CD14-positive monocyte (primary cell): Measurements from ENCODE around the gene TCF19. TPM values are rescaled to one million over a fixed set of nuclear protein-coding genes. Genes with fewer than 3 reads are reported as not detected.
A peak's percentile ranks its signal among the peaks of the same experiment; 100 is the strongest.
"Not testable (repeated sequence)": the region's sequence is repeated elsewhere in the genome, so short reads cannot be mapped to it uniquely, and the experiment has no call there.

Experiments used
- DNase-seq, 3 donors: peaks; one replicate each; pipeline ENCODE4 v3.0.0-alpha.2; 2011 to 2022
- H2AFZ ChIP-seq: 2 replicates; pipeline ENCODE4 v1.6.0; 2012; ENCODE audit warnings: mild to moderate bottlenecking, low read depth, low read length, inconsistent platforms; ENCODE audit not compliant: insufficient read depth, poor library complexity, severe bottlenecking
- H3K27ac ChIP-seq, 2 donors: 1 replicate in 1 of 2; 2 replicates in 1 of 2; pipeline ENCODE4 v1.5.1; 2012 to 2013; ENCODE audit warnings: low read length in 2 of 2, control low read depth in 1 of 2, inconsistent platforms in 1 of 2, low read depth in 1 of 2, mild to moderate bottlenecking in 1 of 2
- H3K27me3 ChIP-seq, 2 donors: one replicate each; pipeline versions ENCODE4 v1.6.0 to v1.6.1; 2011 to 2013; ENCODE audit warnings: low read length in 2 of 2; ENCODE audit not compliant: control insufficient read depth in 2 of 2, insufficient read depth in 2 of 2
- H3K36me3 ChIP-seq, 2 donors: replicated peaks in 1 of 2; 1 replicate in 1 of 2; 2 replicates in 1 of 2; pipeline versions ENCODE4 v1.5.1 to v1.6.1; 2012 to 2013; ENCODE audit warnings: low read length in 2 of 2, control low read depth in 1 of 2, inconsistent platforms in 1 of 2, mild to moderate bottlenecking in 1 of 2; ENCODE audit not compliant: insufficient read depth in 2 of 2, control insufficient read depth in 1 of 2
- H3K4me1 ChIP-seq, 2 donors: 1 replicate in 1 of 2; 2 replicates in 1 of 2; pipeline versions ENCODE4 v1.5.1 to v1.6.1; 2012 to 2013; ENCODE audit warnings: low read length in 2 of 2, control low read depth in 1 of 2, inconsistent platforms in 1 of 2, mild to moderate bottlenecking in 1 of 2, moderate library complexity in 1 of 2; ENCODE audit not compliant: insufficient read depth in 2 of 2, control insufficient read depth in 1 of 2
- H3K4me2 ChIP-seq: replicated peaks from 2 replicates; pipeline ENCODE3; 2012; ENCODE audit warnings: low read length, moderate library complexity, mild to moderate bottlenecking; ENCODE audit not compliant: poor library complexity, severe bottlenecking; ENCODE audit errors: extremely low read depth
- H3K4me3 ChIP-seq, 3 experiments: fragments of 200-600 bp in 1 of 3; sonication (generic) in 1 of 3; replicated peaks in 1 of 3; 1 replicate in 2 of 3; 2 replicates in 1 of 3; pipeline ENCODE4 v1.5.1; 2011 to 2013; ENCODE audit warnings: low read length in 3 of 3, mild to moderate bottlenecking in 3 of 3, control low read depth in 2 of 3, low read depth in 2 of 3, inconsistent platforms in 1 of 3, moderate library complexity in 1 of 3
- H3K79me2 ChIP-seq: 2 replicates; pipeline ENCODE4 v1.6.0; 2012; ENCODE audit warnings: mild to moderate bottlenecking, control low read depth, inconsistent platforms, low read length, moderate library complexity; ENCODE audit not compliant: insufficient read depth
- H3K9ac ChIP-seq: 2 replicates; pipeline ENCODE4 v1.6.0; 2017; ENCODE audit warnings: low read length, mild to moderate bottlenecking; ENCODE audit not compliant: insufficient read depth, poor library complexity, severe bottlenecking
- H3K9me3 ChIP-seq, 2 donors: replicated peaks in 1 of 2; 1 replicate in 1 of 2; 2 replicates in 1 of 2; pipeline versions ENCODE4 v1.5.1 to v1.6.1; 2012 to 2013; ENCODE audit warnings: low read length in 2 of 2, control low read depth in 1 of 2; ENCODE audit not compliant: control insufficient read depth in 1 of 2, insufficient read depth in 1 of 2
- H4K20me1 ChIP-seq: 2 replicates; pipeline ENCODE4 v1.6.0; 2012; ENCODE audit warnings: mild to moderate bottlenecking, low read length, control low read depth, moderate library complexity; ENCODE audit not compliant: insufficient read depth
- H3K27ac Mint-ChIP-seq, 7 donors: one replicate each; pipeline ENCODE4 v1.8.0; 2020; ENCODE audit warnings: mild to moderate bottlenecking in 7 of 7, mixed read lengths in 7 of 7, moderate library complexity in 6 of 7, inconsistent platforms in 2 of 7
- H3K27me3 Mint-ChIP-seq, 3 donors: one replicate each; pipeline ENCODE4 v1.8.0; 2021 to 2022; ENCODE audit warnings: low read depth in 3 of 3, mild to moderate bottlenecking in 3 of 3, mixed read lengths in 3 of 3, moderate library complexity in 3 of 3, inconsistent platforms in 1 of 3
- H3K36me3 Mint-ChIP-seq, 2 donors: one replicate each; pipeline ENCODE4 v1.8.0; 2020; ENCODE audit warnings: mixed read lengths in 2 of 2, inconsistent platforms in 1 of 2, mild to moderate bottlenecking in 1 of 2
- H3K4me1 Mint-ChIP-seq: one replicate; pipeline ENCODE4 v1.8.0; 2020; ENCODE audit warnings: mild to moderate bottlenecking, mixed read lengths
- H3K4me3 Mint-ChIP-seq, 2 donors: one replicate each; pipeline ENCODE4 v1.8.0; 2020; ENCODE audit warnings: mild to moderate bottlenecking in 2 of 2, mixed read lengths in 2 of 2, moderate library complexity in 1 of 2
- H3K9me3 Mint-ChIP-seq, 7 donors: one replicate each; pipeline ENCODE4 v1.8.0; 2020 to 2022; ENCODE audit warnings: mixed read lengths in 7 of 7, mild to moderate bottlenecking in 6 of 7, moderate library complexity in 6 of 7, inconsistent platforms in 2 of 7
- CTCF ChIP-seq: fragments of 200-600 bp; IDR thresholded peaks from one replicate; pipeline ENCODE4 v1.8.0; 2022; ENCODE audit warnings: antibody characterized with exemption, mild to moderate bottlenecking
- WGBS: methylation state at CpG from one replicate; pipeline ENCODE4 v1.1.5; 2013; ENCODE audit warnings: missing lambda C conversion rate; ENCODE audit not compliant: insufficient coverage; 5-methylcytosine and 5-hydroxymethylcytosine counted together
- intact Hi-C, 2 donors: fragments of 100-400 bp; cut with micrococcal nuclease; formaldehyde crosslinking; loops; one replicate each; pipeline versions ENCODE4 v1.15.0 to v1.15.1; 2023
- polyA plus RNA-seq, 3 donors: library from polyadenylated mRNA; depleted of rRNA in 1 of 3; unstranded in 2 of 3; stranded (reverse) in 1 of 3; fragments of 300-500 nt in 2 of 3; fragments of >200 nt in 1 of 3; fragmentation: Illumina TruSeq in 2 of 3; gene quantifications; 1 replicate in 2 of 3; 2 replicates in 1 of 3; pipeline ENCODE4 v1.2.3, GENCODE V29; 2012 to 2021

Gene TCF19
- polyA plus RNA-seq, 3 donors = 0.75 to 1.1 (median 0.80) TPM

- Mint-ChIP-seq H3K36me3 (peaks cover 5 to 27% of the 10 kb centered on the region in 2 donors), H3K27me3 (peaks cover 0 to 3% (median 0%) of the 10 kb centered on the region in 3 donors), H3K27ac (no peak overlapping the region), H3K4me3 (no peak overlapping the region), H3K4me1 (peaks cover 25% of the 10 kb centered on the region), H3K9me3 (no peaks in the 10 kb centered on the region)
- Histone ChIP-seq H3K4me2 (no peak overlapping the region), H3K4me1 (peaks cover 13 to 18% of the 10 kb centered on the region in 2 donors), H3K27ac (no peak overlapping the region), H3K9ac (no peak overlapping the region), H3K27me3 (no peaks in the 10 kb centered on the region), H3K4me3 (no peak overlapping the region), H3K36me3 (peaks cover 2 to 20% of the 10 kb centered on the region in 2 donors), H3K79me2 (peaks cover 21% of the 10 kb centered on the region), H2AFZ (no peak overlapping the region), H4K20me1 (no peaks in the 10 kb centered on the region), H3K9me3 (no peaks in the 10 kb centered on the region)
- TF ChIP-seq CTCF = no peak
- DNase-seq = no peak
- intact Hi-C loops = no loop called here
- 92% methylated on average over 10 of the region's 13 CpGs for WGBS
These were observed 4.2 kb downstream of the TCF19 start for GRCh38 chr6:31162463-31163165.

- Histone ChIP-seq H3K27ac (no peak overlapping the region), H3K9ac (no peak overlapping the region), H2AFZ (no peak overlapping the region), H3K4me3 (no peak overlapping the region), H3K27me3 (no peaks in the 10 kb centered on the region), H3K36me3 (peaks cover 2 to 20% of the 10 kb centered on the region in 2 donors), H3K4me1 (peaks cover 9 to 12% of the 10 kb centered on the region in 2 donors), H3K79me2 (peaks cover 15% of the 10 kb centered on the region), H3K9me3 (no peaks in the 10 kb centered on the region), H3K4me2 (no peak overlapping the region), H4K20me1 (no peaks in the 10 kb centered on the region)
- DNase-seq = no peak
- peaks cover 0 to 1% (median 0%) of the 10 kb centered on the region in 3 donors for H3K27me3 Mint-ChIP-seq
- H3K27ac Mint-ChIP-seq = no peak overlapping the region
- H3K9me3 Mint-ChIP-seq = no peaks in the 10 kb centered on the region
- no peak overlapping the region for H3K4me3 Mint-ChIP-seq
- intact Hi-C loops = no loop called here
- peaks cover 18% of the 10 kb centered on the region for H3K4me1 Mint-ChIP-seq
- TF ChIP-seq CTCF = no peak
- peaks cover 5 to 27% of the 10 kb centered on the region in 2 donors for H3K36me3 Mint-ChIP-seq
These were observed 5.5 kb downstream of the TCF19 start for GRCh38 chr6:31163922-31164321.

DNA sequence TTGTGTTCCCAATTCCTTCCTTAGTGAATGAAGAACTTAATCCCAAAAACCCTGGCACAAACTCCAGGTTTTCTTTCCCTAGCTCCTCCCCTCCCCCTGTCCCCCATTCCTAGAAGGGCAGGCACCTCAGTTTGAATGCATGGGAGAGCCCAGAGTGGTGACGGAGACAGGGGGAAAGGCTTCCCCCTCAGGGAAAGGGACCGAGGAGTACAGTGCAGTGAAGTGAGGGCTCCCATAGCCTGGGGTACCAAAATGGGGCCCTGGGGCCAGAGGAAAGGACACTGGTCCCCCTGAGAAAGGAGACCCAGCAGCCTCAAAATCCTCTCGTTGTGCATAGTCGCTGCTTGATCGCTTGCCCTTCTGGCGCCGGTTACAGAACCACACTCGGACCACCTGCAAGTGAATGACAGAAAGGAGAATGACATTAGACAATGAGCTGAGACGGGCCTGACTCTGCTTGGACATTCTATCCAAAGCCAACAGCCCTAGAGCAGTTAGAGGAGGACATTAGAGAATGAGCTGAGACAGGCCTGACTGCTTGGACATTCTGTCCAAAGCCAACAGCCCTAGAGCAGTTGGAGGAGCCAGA, 6.2 kb downstream of the TCF19 start:
- intact Hi-C loops, H3K9ac ChIP-seq, H2AFZ ChIP-seq, H3K4me2 ChIP-seq, H3K4me1 ChIP-seq, H3K9me3 Mint-ChIP-seq, DNase-seq, H3K27ac ChIP-seq, H3K4me3 ChIP-seq, H3K4me3 Mint-ChIP-seq, H3K79me2 ChIP-seq, H3K9me3 ChIP-seq, H3K27me3 Mint-ChIP-seq, H4K20me1 ChIP-seq, H3K27me3 ChIP-seq: not testable (repeated sequence)
- H3K36me3 Mint-ChIP-seq = peaks cover 5 to 27% of the 10 kb centered on the region in 2 donors
- peak overlapping the region in 2 of 7 donors; percentile 3 to 9 for H3K27ac Mint-ChIP-seq
- WGBS = no CpG with 5 or more reads among the region's 9 CpGs
- peaks cover 12% of the 10 kb centered on the region for H3K4me1 Mint-ChIP-seq
- H3K36me3 ChIP-seq = peaks cover 2 to 20% of the 10 kb centered on the region in 2 donors
